H1 (cell line): ENCODE measurements around the gene SPINDOC. TPM values are rescaled to one million over a fixed set of nuclear protein-coding genes. Genes with fewer than 3 reads are reported as not detected.

Experiments used
- CTCF ChIA-PET: fragments of 300-600 bp; sonication (Branson Sonifier 250); formaldehyde crosslinking; loops from one replicate; lab custom pipeline; 2021; ENCODE audit not compliant: partially characterized antibody; lab: Charles Lee
- POLR2A ChIA-PET: fragments of 300-600 bp; sonication (Branson Sonifier 250); formaldehyde crosslinking; loops from one replicate; lab custom pipeline; 2021; ENCODE audit warnings: inconsistent platforms; ENCODE audit not compliant: partially characterized antibody; lab: Charles Lee
- DNase-seq, 2 experiments: peaks; one replicate each; pipeline versions ENCODE4 v3.0.0 to v3.0.0-alpha.2; 2010 to 2022; ENCODE audit warnings: low spot score in 2 of 2, low read depth in 1 of 2, mixed read lengths in 1 of 2
- FAIRE-seq: peaks from 2 replicates; lab custom pipeline; 2011; peaks lifted over from hg19 to GRCh38; lab: Jason Lieb, UNC
- H2AFZ ChIP-seq: 2 replicates; pipeline ENCODE4 v1.8.1; 2012; ENCODE audit warnings: low read length, inconsistent platforms
- H2AK5ac ChIP-seq: 2 replicates; pipeline ENCODE4 v1.6.1; 2013; ENCODE audit warnings: low read depth, low read length
- H2BK120ac ChIP-seq: replicated peaks from 2 replicates; pipeline ENCODE3; 2013; ENCODE audit warnings: low read depth, low read length, inconsistent platforms
- H2BK12ac ChIP-seq: 2 replicates; pipeline ENCODE4 v1.6.1; 2013; ENCODE audit warnings: low read depth, low read length
- H2BK15ac ChIP-seq: 2 replicates; pipeline ENCODE4 v1.6.1; 2013; ENCODE audit warnings: low read length
- H2BK20ac ChIP-seq: 2 replicates; pipeline ENCODE4 v1.6.1; 2013; ENCODE audit warnings: low read length
- H2BK5ac ChIP-seq: 2 replicates; pipeline ENCODE4 v1.6.1; 2013; ENCODE audit warnings: low read depth, low read length
- H3K14ac ChIP-seq: 2 replicates; pipeline ENCODE4 v1.6.1; 2013; ENCODE audit warnings: inconsistent platforms; ENCODE audit not compliant: insufficient read length
- H3K18ac ChIP-seq: 2 replicates; pipeline ENCODE4 v1.6.1; 2013; ENCODE audit warnings: low read length; ENCODE audit errors: extremely low read depth
- H3K23ac ChIP-seq: 2 replicates; pipeline ENCODE4 v1.6.1; 2013; ENCODE audit warnings: inconsistent platforms; ENCODE audit not compliant: insufficient read length
- H3K23me2 ChIP-seq: 2 replicates; pipeline ENCODE4 v1.6.1; 2013; ENCODE audit warnings: low read depth, low read length
- H3K27ac ChIP-seq: 2 replicates; pipeline ENCODE4 v1.6.1; 2011; ENCODE audit warnings: low read depth, low read length, inconsistent platforms
- H3K27me3 ChIP-seq, 4 experiments: replicated peaks in 1 of 4; 1 replicate in 1 of 4; 2 replicates in 3 of 4; pipeline versions ENCODE4 v1.6.1 to v1.8.1; 2011 to 2013; ENCODE audit warnings: low read length in 3 of 4, mild to moderate bottlenecking in 3 of 4, inconsistent platforms in 2 of 4, mixed read lengths in 2 of 4, moderate library complexity in 1 of 4; ENCODE audit not compliant: control insufficient read depth in 3 of 4, insufficient read depth in 3 of 4; ENCODE audit errors: extremely low read depth in 1 of 4
- H3K36me3 ChIP-seq, 4 experiments: 2 replicates each; pipeline versions ENCODE4 v1.6.1 to v1.8.1; 2011 to 2013; ENCODE audit warnings: mild to moderate bottlenecking in 4 of 4, low read length in 3 of 4, moderate library complexity in 2 of 4, control low read depth in 1 of 4, inconsistent platforms in 1 of 4; ENCODE audit not compliant: insufficient read depth in 4 of 4, control insufficient read depth in 2 of 4
- H3K4ac ChIP-seq: replicated peaks from 2 replicates; pipeline ENCODE3; 2013; ENCODE audit warnings: low read length, low read depth, mixed read lengths, inconsistent platforms; ENCODE audit not compliant: insufficient read length
- H3K4me1 ChIP-seq, 4 experiments: replicated peaks in 1 of 4; 1 replicate in 1 of 4; 2 replicates in 3 of 4; pipeline versions ENCODE4 v1.6.1 to v1.8.1; 2011 to 2013; ENCODE audit warnings: low read length in 3 of 4, inconsistent platforms in 2 of 4, mixed read lengths in 1 of 4; ENCODE audit not compliant: insufficient read depth in 4 of 4, control insufficient read depth in 3 of 4
- H3K4me2 ChIP-seq, 2 experiments: 2 replicates each; pipeline versions ENCODE4 v1.6.1 to v1.8.1; 2011 to 2013; ENCODE audit warnings: low read depth in 2 of 2, low read length in 2 of 2, control low read depth in 1 of 2, inconsistent platforms in 1 of 2, mild to moderate bottlenecking in 1 of 2; ENCODE audit not compliant: insufficient read depth in 1 of 2
- H3K4me3 ChIP-seq, 4 experiments: fragments of 200-600, 300-600 bp in 1 of 4; sonication (generic), shearing (Covaris generic), sonication (Bioruptor Twin) in 1 of 4; 2 replicates each; pipeline versions ENCODE4 v1.5.1 to v1.8.1; 2011 to 2016; ENCODE audit warnings: low read length in 4 of 4, low read depth in 3 of 4, control low read depth in 2 of 4, inconsistent platforms in 2 of 4, mild to moderate bottlenecking in 2 of 4, mixed read lengths in 1 of 4, moderate library complexity in 1 of 4; ENCODE audit not compliant: insufficient read depth in 2 of 4; ENCODE audit errors: extremely low read depth in 1 of 4
- H3K56ac ChIP-seq: replicated peaks from 2 replicates; pipeline ENCODE3; 2013; ENCODE audit warnings: low read depth, mild to moderate bottlenecking, mixed read lengths, low read length, inconsistent platforms; ENCODE audit not compliant: insufficient read length
- H3K79me1 ChIP-seq: 2 replicates; pipeline ENCODE4 v1.6.1; 2013; ENCODE audit warnings: low read depth, low read length, control low read depth
- H3K79me2 ChIP-seq, 2 experiments: 2 replicates each; pipeline versions ENCODE4 v1.6.1 to v1.8.1; 2012 to 2013; ENCODE audit warnings: low read length in 2 of 2, mild to moderate bottlenecking in 2 of 2, inconsistent platforms in 1 of 2; ENCODE audit not compliant: insufficient read depth in 2 of 2, control insufficient read depth in 1 of 2
- H3K9ac ChIP-seq, 4 experiments: replicated peaks in 1 of 4; 1 replicate in 1 of 4; 2 replicates in 3 of 4; pipeline versions ENCODE4 v1.6.1 to v1.8.1; 2011 to 2013; ENCODE audit warnings: low read depth in 3 of 4, low read length in 3 of 4, control low read depth in 2 of 4, mild to moderate bottlenecking in 2 of 4, moderate library complexity in 2 of 4, inconsistent platforms in 1 of 4; ENCODE audit errors: extremely low read depth in 1 of 4
- H3K9me3 ChIP-seq, 2 experiments: 2 replicates each; pipeline versions ENCODE4 v1.6.1 to v1.8.1; 2012 to 2013; ENCODE audit warnings: mild to moderate bottlenecking in 2 of 2, moderate library complexity in 2 of 2, control low read depth in 1 of 2, inconsistent platforms in 1 of 2, low read depth in 1 of 2, low read length in 1 of 2, mixed read lengths in 1 of 2; ENCODE audit not compliant: insufficient read depth in 2 of 2
- H4K20me1 ChIP-seq, 2 experiments: replicated peaks in 1 of 2; 2 replicates each; pipeline versions ENCODE3 to v1.8.1; 2011 to 2013; ENCODE audit warnings: inconsistent platforms in 2 of 2, low read length in 2 of 2, mild to moderate bottlenecking in 1 of 2; ENCODE audit not compliant: insufficient read depth in 2 of 2, control insufficient read depth in 1 of 2
- H4K5ac ChIP-seq: 2 replicates; pipeline ENCODE4 v1.6.1; 2013; ENCODE audit warnings: low read length, low read depth, mixed read lengths, inconsistent platforms; ENCODE audit not compliant: insufficient read length
- H4K8ac ChIP-seq: 2 replicates; pipeline ENCODE4 v1.8.0; 2013; ENCODE audit warnings: mild to moderate bottlenecking, moderate library complexity, low read length, inconsistent platforms; ENCODE audit not compliant: insufficient read depth; ENCODE audit errors: extremely low read depth
- H4K91ac ChIP-seq: replicated peaks from 2 replicates; pipeline ENCODE3; 2013; ENCODE audit warnings: low read length, mixed read lengths, inconsistent platforms; ENCODE audit not compliant: insufficient read length
- SUZ12 ChIP-seq: fragments of 200-600 bp; sonication (generic); IDR thresholded peaks from 2 replicates; pipeline ENCODE4 v1.6.1; 2012; ENCODE audit warnings: mild to moderate bottlenecking, inconsistent platforms, low read length, moderate library complexity, mixed read lengths
- WGBS, 2 experiments: shearing (Covaris generic) in 1 of 2; methylation state at CpG; one replicate each; pipeline versions ENCODE4 v1.1.6 to v1.1.7; 2013 to 2015; ENCODE audit warnings: low lambda C conversion rate in 2 of 2, mixed read lengths in 2 of 2, inconsistent platforms in 1 of 2, low coverage in 1 of 2, missing lambda C conversion rate in 1 of 2; ENCODE audit not compliant: insufficient replicate concordance in 2 of 2, insufficient coverage in 1 of 2, insufficient read length in 1 of 2; ENCODE audit errors: extremely low coverage in 1 of 2, missing lambda C conversion rate in 1 of 2; 5-methylcytosine and 5-hydroxymethylcytosine counted together
- polyA plus RNA-seq, 7 experiments: library from polyadenylated mRNA; depleted of rRNA in 3 of 7; stranded (reverse) in 5 of 7; unstranded in 2 of 7; fragments of >200 nt in 5 of 7; fragments of 200-250 nt in 2 of 7; gene quantifications; 1 replicate in 5 of 7; 2 replicates in 1 of 7; 4 replicates in 1 of 7; pipeline versions ENCODE4 v1.2.1 to v1.2.3, GENCODE V29; 2011 to 2013; ENCODE audit warnings: missing spikeins in 2 of 7, mixed read lengths in 2 of 7
- total RNA-seq: library from RNA; stranded (reverse); fragmentation: NEBNext Ultra II Directional; extraction: Animal tissue kit (Norgen Biotek cat#: 25700); gene quantifications from 2 replicates; pipeline ENCODE4 v1.2.1, GENCODE V29; 2021
- TF ChIP-seq, protein P1 (sequence below): IDR thresholded peaks from 2 replicates; pipeline ENCODE4 v1.6.1; 2011; ENCODE audit warnings: low read length, improper control_type of control experiment

SPINDOC gene
- total and polyA plus RNA-seq, 2 of the 8 experiments (the other 6 are each of a cell fraction or from before 2014, with no cell fraction given) = 78.7 to 99.7 TPM

DNA sequence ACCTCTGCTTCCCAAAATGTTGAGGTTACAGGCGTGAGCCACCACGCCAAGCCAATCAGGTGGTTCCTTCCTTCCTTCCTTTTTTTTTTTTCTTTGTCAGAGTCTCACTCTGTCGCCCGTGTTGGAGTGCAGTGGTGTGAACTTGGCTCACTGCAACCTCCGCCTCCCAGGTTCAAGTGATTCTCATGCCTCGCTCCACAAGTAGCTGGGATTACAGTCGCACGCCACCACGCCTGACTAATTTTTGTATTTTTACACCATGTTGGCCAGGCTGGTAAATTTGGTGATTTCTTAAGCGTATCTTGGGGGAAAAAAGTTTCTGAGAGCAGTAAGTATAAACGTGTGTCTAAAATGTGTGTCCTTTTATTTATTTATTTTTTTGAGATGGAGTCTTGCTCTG is 18.2 kb upstream of the SPINDOC start:
- H3K4me2 ChIP-seq = no peak overlapping the region
- H4K8ac ChIP-seq = no peak overlapping the region
- no peak overlapping the region for H3K9ac ChIP-seq
- no peak overlapping the region for H2BK12ac ChIP-seq
- no peak overlapping the region for H4K5ac ChIP-seq
- H4K20me1 ChIP-seq = no peaks in the 10 kb centered on the region
- no peaks in the 10 kb centered on the region for H3K23me2 ChIP-seq
- H3K4me1 ChIP-seq = no peaks in the 10 kb centered on the region; a peak in 1 of 7 replicates
- no peak overlapping the region for H2AFZ ChIP-seq
- no peak for FAIRE-seq
- no peak overlapping the region for H3K56ac ChIP-seq
- H3K4ac ChIP-seq = no peak overlapping the region
- no peak overlapping the region for H3K14ac ChIP-seq
- no peak overlapping the region for H2AK5ac ChIP-seq
- no peak for TF ChIP-seq SUZ12
- TF ChIP-seq, protein P1, sequence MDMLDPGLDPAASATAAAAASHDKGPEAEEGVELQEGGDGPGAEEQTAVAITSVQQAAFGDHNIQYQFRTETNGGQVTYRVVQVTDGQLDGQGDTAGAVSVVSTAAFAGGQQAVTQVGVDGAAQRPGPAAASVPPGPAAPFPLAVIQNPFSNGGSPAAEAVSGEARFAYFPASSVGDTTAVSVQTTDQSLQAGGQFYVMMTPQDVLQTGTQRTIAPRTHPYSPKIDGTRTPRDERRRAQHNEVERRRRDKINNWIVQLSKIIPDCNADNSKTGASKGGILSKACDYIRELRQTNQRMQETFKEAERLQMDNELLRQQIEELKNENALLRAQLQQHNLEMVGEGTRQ = no peak
- H3K18ac ChIP-seq = no peak overlapping the region
- H3K27me3 ChIP-seq = no peaks in the 10 kb centered on the region
- no peak overlapping the region for H2BK20ac ChIP-seq
- H3K4me3 ChIP-seq = no peak overlapping the region
- DNase-seq = no peak
- H2BK120ac ChIP-seq = no peak overlapping the region
- no peaks in the 10 kb centered on the region for H3K79me2 ChIP-seq
- H3K27ac ChIP-seq = no peak overlapping the region
- ChIA-PET POLR2A (interaction anchor here (0.6 to 1.3 kb wide), 4 partner anchors 110 to 754 kb away, joined by 3 to 4 read pairs (median 3); partner anchors contain the start of gene RCOR2), CTCF (interaction anchor here (0.6 kb wide), 1 partner anchor 158 kb away, joined by 3 read pairs; no protein-coding TSS in a partner anchor)
- no peaks in the 10 kb centered on the region for H3K36me3 ChIP-seq
- H3K79me1 ChIP-seq = no peaks in the 10 kb centered on the region
- no peak overlapping the region for H4K91ac ChIP-seq
- no peak overlapping the region for H2BK15ac ChIP-seq
- 92% methylated on average over 11 of the region's 11 CpGs; no CpG with 5 or more reads in 1 of the 2 experiments for WGBS, 2 experiments
- H2BK5ac ChIP-seq = no peak overlapping the region
- no peak overlapping the region for H3K23ac ChIP-seq
- peaks cover 4 to 5% of the 10 kb centered on the region in 2 experiments; a peak in 2 of 4 replicates for H3K9me3 ChIP-seq
